HG03457 (cell line): ENCODE data around the gene ELAVL3.
"Not testable (repeated sequence)": the region's sequence is repeated elsewhere in the genome, so short reads cannot be mapped to it uniquely, and the experiment has no call there.

ENCODE experiments used
- ATAC-seq: cut with Tn5 transposase; IDR thresholded peaks from one replicate; pipeline ENCODE4 v1.9.1; 2021; ENCODE audit warnings: moderate number of reproducible peaks; ENCODE audit not compliant: unreplicated experiment

The ELAVL3 gene

GRCh38 chr19:11460207-11460606 is 20.6 kb downstream of the ELAVL3 start:
- no peak for ATAC-seq

GRCh38 chr19:11458912-11459311 is 21.9 kb downstream of the ELAVL3 start:
- ATAC-seq, result not testable (repeated sequence)

GRCh38 chr19:11458236-11458900 is 22.5 kb downstream of the ELAVL3 start:
- ATAC-seq, result no peak

- no peak for ATAC-seq
Measured at GRCh38 chr19:11457831-11458230, 23.0 kb downstream of the ELAVL3 start.

GRCh38 chr19:11457115-11457514 is 23.7 kb downstream of the ELAVL3 start:
- ATAC-seq, result no peak

- ATAC-seq, result no peak
Measured at GRCh38 chr19:11456659-11457058, 24.2 kb downstream of the ELAVL3 start.

GRCh38 chr19:11455233-11455554 is 25.7 kb downstream of the ELAVL3 start:
- ATAC-seq, result not testable (repeated sequence)

GRCh38 chr19:11453468-11454341 is 27.1 kb downstream of the ELAVL3 start:
- ATAC-seq, result no peak

GRCh38 chr19:11452620-11453310 is 28.1 kb downstream of the ELAVL3 start:
- ATAC-seq, result no peak

- no peak for ATAC-seq
Measured at GRCh38 chr19:11451871-11452619, 28.8 kb downstream of the ELAVL3 start.

GRCh38 chr19:11451327-11451870 is 29.4 kb downstream of the ELAVL3 start:
- ATAC-seq, result no peak

GRCh38 chr19:11450570-11451326 is 30.1 kb downstream of the ELAVL3 start:
- ATAC-seq, result no peak

- no peak for ATAC-seq
Measured at GRCh38 chr19:11448923-11449554, 31.8 kb downstream of the ELAVL3 start.

- ATAC-seq, result no peak
Measured at GRCh38 chr19:11448410-11448809, 32.4 kb downstream of the ELAVL3 start.

GRCh38 chr19:11447347-11448262 is 33.2 kb downstream of the ELAVL3 start:
- ATAC-seq, result no peak

- ATAC-seq, result no peak
Measured at GRCh38 chr19:11446652-11447301, 34.1 kb downstream of the ELAVL3 start.

GRCh38 chr19:11446271-11446651 is 34.6 kb downstream of the ELAVL3 start:
- no peak for ATAC-seq

GRCh38 chr19:11445141-11445540 is 35.7 kb downstream of the ELAVL3 start:
- no peak for ATAC-seq
